A673 (cell line): ENCODE measurements around the gene UVSSA. TPM values are rescaled to one million over a fixed set of nuclear protein-coding genes. Genes with fewer than 3 reads are reported as not detected.

Experiments
- BruUV-seq: library from RNA; stranded (reverse); fragments of 400-500 nt; replicated peaks from 2 replicates; lab custom pipeline; 2021; lab: Mats Ljungman, UMichigan
- CTCF ChIA-PET: fragments of 300-600 bp; sonication (Branson Sonifier 250); formaldehyde crosslinking; loops from one replicate; lab custom pipeline; 2022; ENCODE audit warnings: antibody characterized with exemption; lab: Charles Lee
- POLR2A ChIA-PET: fragments of 300-600 bp; sonication (Branson Sonifier 250); formaldehyde crosslinking; loops from one replicate; lab custom pipeline; 2022; ENCODE audit warnings: antibody characterized with exemption; ENCODE audit not compliant: low non-redundant PET; lab: Charles Lee
- DNase-seq: peaks from one replicate; pipeline ENCODE4 v3.0.0-alpha.2; 2015; ENCODE audit warnings: low spot score
- H3K27ac ChIP-seq: fragments of 200-600 bp; sonication (generic); 2 replicates; pipeline ENCODE4 v1.5.1; 2016; ENCODE audit warnings: mixed run types, low read depth, mild to moderate bottlenecking, mixed read lengths, antibody characterized with exemption, low read length; ENCODE audit not compliant: poor library complexity, severe bottlenecking
- H3K27me3 ChIP-seq: fragments of 200-600 bp; sonication (generic); replicated peaks from 2 replicates; pipeline ENCODE4 v1.6.1; 2017; ENCODE audit warnings: mixed run types, low read depth, mild to moderate bottlenecking, mixed read lengths, antibody characterized with exemption, low read length; ENCODE audit not compliant: insufficient read depth, poor library complexity
- H3K36me3 ChIP-seq: fragments of 200-600 bp; sonication (generic); 2 replicates; pipeline ENCODE4 v1.6.1; 2016; ENCODE audit warnings: mixed run types, mild to moderate bottlenecking, mixed read lengths, antibody characterized with exemption, low read length; ENCODE audit not compliant: insufficient read depth, poor library complexity, severe bottlenecking
- H3K4me1 ChIP-seq: fragments of 200-600 bp; sonication (generic); 2 replicates; pipeline ENCODE4 v1.6.1; 2017; ENCODE audit warnings: mixed run types, mild to moderate bottlenecking, mixed read lengths, antibody characterized with exemption, low read length; ENCODE audit not compliant: insufficient read depth, poor library complexity, severe bottlenecking
- H3K4me3 ChIP-seq: fragments of 200-600 bp; sonication (generic); 2 replicates; pipeline ENCODE4 v1.5.1; 2016; ENCODE audit warnings: low read depth, mixed run types, mild to moderate bottlenecking, mixed read lengths, low read length; ENCODE audit not compliant: poor library complexity, severe bottlenecking
- H3K9me3 ChIP-seq: fragments of 200-600 bp; sonication (generic); 2 replicates; pipeline ENCODE4 v1.6.1; 2016; ENCODE audit warnings: mixed run types, low read depth, mild to moderate bottlenecking, mixed read lengths, antibody characterized with exemption, low read length; ENCODE audit not compliant: poor library complexity, severe bottlenecking
- CTCF ChIP-seq: fragments of 300-800, 200-600 bp; sonication (generic); conservative IDR thresholded peaks from 2 replicates; pipeline ENCODE4 v1.5.1; 2017; ENCODE audit warnings: low read depth, mild to moderate bottlenecking, antibody characterized with exemption, low read length, moderate library complexity, mixed read lengths
- EZH2 ChIP-seq: fragments of 200-600 bp; sonication (generic); IDR thresholded peaks from 2 replicates; pipeline ENCODE4 v1.6.1; 2017; ENCODE audit warnings: borderline replicate concordance, low read depth, mild to moderate bottlenecking, mixed read lengths, antibody characterized with exemption, low read length; ENCODE audit not compliant: poor library complexity, severe bottlenecking
- intact Hi-C: fragments of 100-400 bp; cut with micrococcal nuclease; formaldehyde crosslinking; loops from one replicate; pipeline ENCODE4 v1.10.0; 2022; ENCODE audit not compliant: unreplicated experiment
- total RNA-seq: library from RNA; stranded (reverse); gene quantifications from 2 replicates; pipeline ENCODE4 v1.2.3, GENCODE V29; 2021

Gene UVSSA
- total RNA-seq, 1 experiment from 2014 or later = 20.3 TPM

- no peaks in the 10 kb centered on the region for H3K4me1 ChIP-seq
- POLR2A ChIA-PET = no interaction called here
- intact Hi-C loops = no loop called here
- H3K9me3 ChIP-seq = no peaks in the 10 kb centered on the region
- TF ChIP-seq CTCF (no peak), EZH2 (peak; percentile 79)
- H3K27ac ChIP-seq = no peak overlapping the region
- no peaks in the 10 kb centered on the region for H3K36me3 ChIP-seq
- no TSS peak for BruUV-seq
- peaks cover 97% of the 10 kb centered on the region for H3K27me3 ChIP-seq
- DNase-seq = no peak
- H3K4me3 ChIP-seq = no peak overlapping the region
- CTCF ChIA-PET = no interaction called here
Measured at GRCh38 chr4:1407657-1408333, 60.8 kb downstream of the UVSSA start.

GRCh38 chr4:1408418-1408817 lies 61.4 kb downstream of the UVSSA start:
- H3K4me3 ChIP-seq = no peak overlapping the region
- no TSS peak for BruUV-seq
- no peak for DNase-seq
- no peaks in the 10 kb centered on the region for H3K4me1 ChIP-seq
- no peak overlapping the region for H3K27ac ChIP-seq
- H3K27me3 ChIP-seq = peaks cover 97% of the 10 kb centered on the region
- CTCF ChIA-PET = no interaction called here
- POLR2A ChIA-PET = no interaction called here
- intact Hi-C loops = no loop called here
- no peak for TF ChIP-seq EZH2
- 0 out of 2 replicates have a peak, but pooled peaks have one; percentile 12 for TF ChIP-seq CTCF
- H3K36me3 ChIP-seq = no peaks in the 10 kb centered on the region
- no peaks in the 10 kb centered on the region for H3K9me3 ChIP-seq

- intact Hi-C loops = no loop called here
- no peak overlapping the region for H3K27ac ChIP-seq
- DNase-seq = no peak
- H3K36me3 ChIP-seq = no peaks in the 10 kb centered on the region
- H3K4me1 ChIP-seq = no peaks in the 10 kb centered on the region
- TF ChIP-seq EZH2 = no peak
- ChIA-PET POLR2A (no interaction called here), CTCF (no interaction called here)
- H3K9me3 ChIP-seq = no peaks in the 10 kb centered on the region
- H3K4me3 ChIP-seq = no peak overlapping the region
- no TSS peak for BruUV-seq
- H3K27me3 ChIP-seq = peaks cover 97% of the 10 kb centered on the region
Measured at GRCh38 chr4:1409079-1409478, 62.1 kb downstream of the UVSSA start.
